Liver (tissue), 9 donors: Measurements from ENCODE around the gene THBS1. TPM values are rescaled to one million over a fixed set of nuclear protein-coding genes. Genes with fewer than 3 reads are reported as not detected.

Source experiments
- DNase-seq: peaks from one replicate; pipeline ENCODE4 v3.0.0-alpha.2; 2017; ENCODE audit warnings: low spot score
- H3K27ac ChIP-seq, 2 donors: one replicate each; pipeline ENCODE4 v1.7.0; 2013; ENCODE audit warnings: inconsistent platforms in 2 of 2, low read length in 2 of 2, control low read depth in 1 of 2, low read depth in 1 of 2, mild to moderate bottlenecking in 1 of 2
- H3K27me3 ChIP-seq, 4 donors: one replicate each; pipeline versions ENCODE4 v1.6.1 to v1.7.0; 2013; ENCODE audit warnings: low read length in 3 of 4, inconsistent platforms in 1 of 4, mild to moderate bottlenecking in 1 of 4, moderate library complexity in 1 of 4; ENCODE audit not compliant: control insufficient read depth in 4 of 4, insufficient read depth in 4 of 4
- H3K36me3 ChIP-seq, 4 donors: one replicate each; pipeline versions ENCODE4 v1.6.1 to v1.7.0; 2013; ENCODE audit warnings: low read length in 3 of 4, mild to moderate bottlenecking in 3 of 4, low read depth in 1 of 4, moderate library complexity in 1 of 4; ENCODE audit not compliant: control insufficient read depth in 4 of 4, insufficient read depth in 3 of 4
- H3K4me1 ChIP-seq, 4 donors: one replicate each; pipeline versions ENCODE4 v1.6.1 to v1.7.0; 2013; ENCODE audit warnings: low read length in 3 of 4, mild to moderate bottlenecking in 3 of 4, moderate library complexity in 1 of 4; ENCODE audit not compliant: control insufficient read depth in 4 of 4, insufficient read depth in 4 of 4
- H3K4me3 ChIP-seq, 3 donors: one replicate each; pipeline versions ENCODE4 v1.6.1 to v1.7.0; 2013; ENCODE audit warnings: low read length in 3 of 3, control low read depth in 1 of 3, low read depth in 1 of 3, mild to moderate bottlenecking in 1 of 3
- H3K9ac ChIP-seq, 2 donors: one replicate each; pipeline ENCODE4 v1.7.0; 2013; ENCODE audit warnings: low read length in 2 of 2, mild to moderate bottlenecking in 2 of 2, moderate library complexity in 2 of 2, control low read depth in 1 of 2, low read depth in 1 of 2
- H3K9me3 ChIP-seq, 4 donors: one replicate each; pipeline versions ENCODE4 v1.6.1 to v1.7.0; 2013; ENCODE audit warnings: low read length in 3 of 4; ENCODE audit not compliant: control insufficient read depth in 4 of 4
- ATF3 ChIP-seq: IDR thresholded peaks from 2 replicates; pipeline ENCODE4 v1.6.1; 2016; ENCODE audit warnings: antibody characterized with exemption
- FOXA1 ChIP-seq: IDR thresholded peaks from 2 replicates; pipeline ENCODE4 v1.6.1; 2016; ENCODE audit warnings: antibody characterized with exemption
- FOXA2 ChIP-seq: IDR thresholded peaks from 2 replicates; pipeline ENCODE4 v1.6.1; 2016; ENCODE audit warnings: antibody characterized with exemption
- GABPA ChIP-seq, 2 donors: IDR thresholded peaks in 1 of 2; conservative IDR thresholded peaks in 1 of 2; 2 replicates each; pipeline ENCODE4 v1.6.1; 2016; ENCODE audit warnings: antibody characterized with exemption in 2 of 2, mild to moderate bottlenecking in 1 of 2, moderate library complexity in 1 of 2
- HNF4A ChIP-seq, 2 donors: conservative IDR thresholded peaks; 2 replicates each; pipeline ENCODE4 v1.6.1; 2016; ENCODE audit warnings: antibody characterized with exemption in 2 of 2, mild to moderate bottlenecking in 2 of 2
- HNF4G ChIP-seq: IDR thresholded peaks from 2 replicates; pipeline ENCODE4 v1.6.1; 2016; ENCODE audit warnings: antibody characterized with exemption
- JUND ChIP-seq, 2 donors: IDR thresholded peaks; 2 replicates each; pipeline ENCODE4 v1.6.1; 2016; ENCODE audit warnings: antibody characterized with exemption in 2 of 2
- MAX ChIP-seq: IDR thresholded peaks from 2 replicates; pipeline ENCODE4 v1.6.1; 2016; ENCODE audit warnings: antibody characterized with exemption
- RAD21 ChIP-seq, 2 donors: IDR thresholded peaks; 2 replicates each; pipeline ENCODE4 v1.6.1; 2016; ENCODE audit warnings: antibody characterized with exemption in 2 of 2, mild to moderate bottlenecking in 2 of 2
- RXRA ChIP-seq, 2 donors: IDR thresholded peaks; 2 replicates each; pipeline ENCODE4 v1.6.1; 2017 to 2018; ENCODE audit warnings: antibody characterized with exemption in 2 of 2, mild to moderate bottlenecking in 1 of 2
- SP1 ChIP-seq: IDR thresholded peaks from 2 replicates; pipeline ENCODE4 v1.6.1; 2018; ENCODE audit warnings: antibody characterized with exemption, mild to moderate bottlenecking
- TAF1 ChIP-seq: conservative IDR thresholded peaks from 2 replicates; pipeline ENCODE4 v1.6.1; 2016; ENCODE audit warnings: antibody characterized with exemption, mild to moderate bottlenecking
- WGBS: extraction: QIAGEN DNeasy Blood & Tissue Kit; methylation state at CpG from one replicate; pipeline ENCODE4 v1.1.7; 2013; 5-methylcytosine and 5-hydroxymethylcytosine counted together
- polyA plus RNA-seq, 2 donors: library from polyadenylated mRNA; stranded (reverse) in 1 of 2; unstranded in 1 of 2; fragments of 200-250 nt in 1 of 2; fragments of >200 nt in 1 of 2; fragmentation: Nextera tagmentation in 1 of 2; extraction: Ambion mirVana in 1 of 2; gene quantifications; one replicate each; pipeline versions ENCODE4 v1.2.1 to v1.2.3, GENCODE V29; 2013 to 2015
- total RNA-seq, 2 donors: library from RNA; depleted of rRNA; stranded (reverse); fragments of >200 nt; gene quantifications; one replicate each; pipeline ENCODE4 v1.2.3, GENCODE V29; 2014
- TF ChIP-seq, protein P1 (sequence below): IDR thresholded peaks from 2 replicates; pipeline ENCODE4 v1.6.1; 2016; ENCODE audit warnings: antibody characterized with exemption, mild to moderate bottlenecking
- donor health status: healthy.
- donor health status: healthy.
- donor health status: healthy.
- donor health status: healthy.
- donor health status: healthy.

THBS1 gene
- total and polyA plus RNA-seq, 4 donors, result 8.9 to 73.6 (median 22.6) TPM

GRCh38 chr15:39608185-39609139, 27.6 kb downstream of the THBS1 start:
- H3K27ac ChIP-seq, result no peak overlapping the region
- WGBS, result 88% methylated on average over 2 of the region's 2 CpGs

GRCh38 chr15:39609166-39609916, 28.5 kb downstream of the THBS1 start:
- no peak for DNase-seq
- WGBS, result 71% methylated on average over 4 of the region's 4 CpGs
- TF ChIP-seq, protein P1, sequence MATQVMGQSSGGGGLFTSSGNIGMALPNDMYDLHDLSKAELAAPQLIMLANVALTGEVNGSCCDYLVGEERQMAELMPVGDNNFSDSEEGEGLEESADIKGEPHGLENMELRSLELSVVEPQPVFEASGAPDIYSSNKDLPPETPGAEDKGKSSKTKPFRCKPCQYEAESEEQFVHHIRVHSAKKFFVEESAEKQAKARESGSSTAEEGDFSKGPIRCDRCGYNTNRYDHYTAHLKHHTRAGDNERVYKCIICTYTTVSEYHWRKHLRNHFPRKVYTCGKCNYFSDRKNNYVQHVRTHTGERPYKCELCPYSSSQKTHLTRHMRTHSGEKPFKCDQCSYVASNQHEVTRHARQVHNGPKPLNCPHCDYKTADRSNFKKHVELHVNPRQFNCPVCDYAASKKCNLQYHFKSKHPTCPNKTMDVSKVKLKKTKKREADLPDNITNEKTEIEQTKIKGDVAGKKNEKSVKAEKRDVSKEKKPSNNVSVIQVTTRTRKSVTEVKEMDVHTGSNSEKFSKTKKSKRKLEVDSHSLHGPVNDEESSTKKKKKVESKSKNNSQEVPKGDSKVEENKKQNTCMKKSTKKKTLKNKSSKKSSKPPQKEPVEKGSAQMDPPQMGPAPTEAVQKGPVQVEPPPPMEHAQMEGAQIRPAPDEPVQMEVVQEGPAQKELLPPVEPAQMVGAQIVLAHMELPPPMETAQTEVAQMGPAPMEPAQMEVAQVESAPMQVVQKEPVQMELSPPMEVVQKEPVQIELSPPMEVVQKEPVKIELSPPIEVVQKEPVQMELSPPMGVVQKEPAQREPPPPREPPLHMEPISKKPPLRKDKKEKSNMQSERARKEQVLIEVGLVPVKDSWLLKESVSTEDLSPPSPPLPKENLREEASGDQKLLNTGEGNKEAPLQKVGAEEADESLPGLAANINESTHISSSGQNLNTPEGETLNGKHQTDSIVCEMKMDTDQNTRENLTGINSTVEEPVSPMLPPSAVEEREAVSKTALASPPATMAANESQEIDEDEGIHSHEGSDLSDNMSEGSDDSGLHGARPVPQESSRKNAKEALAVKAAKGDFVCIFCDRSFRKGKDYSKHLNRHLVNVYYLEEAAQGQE, result no peak
- no peak for TF ChIP-seq FOXA1
- no peak for TF ChIP-seq GABPA (IDR thresholded peaks at IDR 0.05 in 1 of 2, conservative IDR thresholded peaks at IDR 0.05 in 1 of 2)
- Histone ChIP-seq H3K4me1 (no peaks in the 10 kb centered on the region), H3K4me3 (no peak overlapping the region), H3K27me3 (no peaks in the 10 kb centered on the region), H3K27ac (no peak overlapping the region), H3K36me3 (no peaks in the 10 kb centered on the region), H3K9me3 (peaks cover 3 to 19% (median 7%) of the 10 kb centered on the region in 4 donors), H3K9ac (no peak overlapping the region)

More at GRCh38 chr15:39608185-39609139, 27.6 kb downstream of the THBS1 start:
- no peak for TF ChIP-seq ATF3
- TF ChIP-seq RAD21 (IDR thresholded peaks at IDR 0.05), result no peak
- TF ChIP-seq JUND (IDR thresholded peaks at IDR 0.05), result no peak
- TF ChIP-seq HNF4G, result no peak
- TF ChIP-seq MAX, result no peak
- no peak for TF ChIP-seq TAF1
- no peak for TF ChIP-seq HNF4A (conservative IDR thresholded peaks at IDR 0.05)
- no peak for TF ChIP-seq RXRA (IDR thresholded peaks at IDR 0.05)
- no peak for TF ChIP-seq FOXA2
- TF ChIP-seq SP1, result no peak
- Histone ChIP-seq H3K9ac (no peak overlapping the region), H3K4me3 (no peak overlapping the region), H3K4me1 (no peaks in the 10 kb centered on the region), H3K27me3 (no peaks in the 10 kb centered on the region), H3K36me3 (no peaks in the 10 kb centered on the region), H3K9me3 (peaks cover 3 to 19% (median 7%) of the 10 kb centered on the region in 4 donors)
- DNase-seq, result no peak
